ENCODE results near the gene VRK3.

DNA sequence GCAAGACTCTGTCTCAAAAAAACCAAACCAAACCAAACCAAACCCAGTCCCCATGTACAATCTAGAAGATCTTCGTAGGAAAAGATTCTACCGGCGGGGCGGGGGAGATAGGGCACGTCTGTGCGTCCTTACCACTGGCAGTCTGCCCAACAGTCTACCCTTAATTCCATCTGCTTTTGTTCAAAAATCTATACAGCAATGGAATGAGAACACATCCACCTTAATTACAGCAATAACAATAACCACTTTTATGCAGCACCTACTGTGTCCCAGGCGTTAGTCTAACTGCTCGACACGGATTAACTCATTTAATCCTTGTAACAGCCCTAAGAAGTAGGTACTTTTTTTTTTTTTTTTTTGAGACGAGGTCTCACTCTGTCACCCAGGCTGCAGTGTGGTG is 98.7 kb downstream of the VRK3 start:
- TF ChIP-seq GATA3 (IDR thresholded peaks at IDR 0.05; ENCODE audit: low read depth, low read length) (no peak), GATA2 (IDR thresholded peaks at IDR 0.05; ENCODE audit: low read depth, low read length) (no peak)
